ENCODE results near the gene CTXND1.

GRCh38 chr15:80292079-80292478, 40.1 kb upstream of the CTXND1 start:
- TF ChIP-seq, protein P1, sequence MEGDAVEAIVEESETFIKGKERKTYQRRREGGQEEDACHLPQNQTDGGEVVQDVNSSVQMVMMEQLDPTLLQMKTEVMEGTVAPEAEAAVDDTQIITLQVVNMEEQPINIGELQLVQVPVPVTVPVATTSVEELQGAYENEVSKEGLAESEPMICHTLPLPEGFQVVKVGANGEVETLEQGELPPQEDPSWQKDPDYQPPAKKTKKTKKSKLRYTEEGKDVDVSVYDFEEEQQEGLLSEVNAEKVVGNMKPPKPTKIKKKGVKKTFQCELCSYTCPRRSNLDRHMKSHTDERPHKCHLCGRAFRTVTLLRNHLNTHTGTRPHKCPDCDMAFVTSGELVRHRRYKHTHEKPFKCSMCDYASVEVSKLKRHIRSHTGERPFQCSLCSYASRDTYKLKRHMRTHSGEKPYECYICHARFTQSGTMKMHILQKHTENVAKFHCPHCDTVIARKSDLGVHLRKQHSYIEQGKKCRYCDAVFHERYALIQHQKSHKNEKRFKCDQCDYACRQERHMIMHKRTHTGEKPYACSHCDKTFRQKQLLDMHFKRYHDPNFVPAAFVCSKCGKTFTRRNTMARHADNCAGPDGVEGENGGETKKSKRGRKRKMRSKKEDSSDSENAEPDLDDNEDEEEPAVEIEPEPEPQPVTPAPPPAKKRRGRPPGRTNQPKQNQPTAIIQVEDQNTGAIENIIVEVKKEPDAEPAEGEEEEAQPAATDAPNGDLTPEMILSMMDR (IDR thresholded peaks at IDR 0.05), result no peak
- TF ChIP-seq POLR2A (IDR thresholded peaks at IDR 0.05) (no peak), POLR2AphosphoS5 (IDR thresholded peaks at IDR 0.05; ENCODE audit: insufficient read depth in 1 of 2, low read depth in 1 of 2) (no peak)
